GM23338 (cell line): ENCODE results near the gene FMO3. TPM values are rescaled to one million over a fixed set of nuclear protein-coding genes. Genes with fewer than 3 reads are reported as not detected.

Source experiments
- ATAC-seq: fragments of 200-7000 bp; cut with Tn5 transposase; 3 replicates; pipeline ENCODE4 v1.9.1; 2020
- DNase-seq: peaks from one replicate; pipeline ENCODE4 v3.0.0-alpha.2; 2015; ENCODE audit warnings: low spot score
- H2AFZ ChIP-seq: fragments of 200-600 bp; sonication (generic); 2 replicates; pipeline ENCODE4 v1.8.0; 2016; ENCODE audit warnings: antibody characterized with exemption, mild to moderate bottlenecking, moderate library complexity
- H3F3A ChIP-seq: fragments of 200-600 bp; sonication (generic); replicated peaks from 2 replicates; pipeline ENCODE4 v1.8.0; 2017; ENCODE audit warnings: antibody characterized with exemption, mixed run types, low read depth
- H3K27ac ChIP-seq: fragments of 200-600 bp; sonication (generic); 2 replicates; pipeline ENCODE4 v1.6.1; 2016; ENCODE audit warnings: low read depth
- H3K27me3 ChIP-seq: fragments of 200-600 bp; sonication (generic); 2 replicates; pipeline ENCODE4 v1.8.0; 2016; ENCODE audit warnings: mild to moderate bottlenecking, mixed run types, moderate library complexity; ENCODE audit not compliant: insufficient read depth
- H3K36me3 ChIP-seq: fragments of 200-600 bp; sonication (generic); 2 replicates; pipeline ENCODE4 v1.8.0; 2016; ENCODE audit warnings: mild to moderate bottlenecking; ENCODE audit not compliant: insufficient read depth
- H3K4me1 ChIP-seq: fragments of 200-600 bp; sonication (generic); 2 replicates; pipeline ENCODE4 v1.8.0; 2016; ENCODE audit warnings: mild to moderate bottlenecking, moderate library complexity; ENCODE audit not compliant: insufficient read depth
- H3K4me2 ChIP-seq: fragments of 200-600 bp; sonication (generic); 2 replicates; pipeline ENCODE4 v1.7.1; 2017; ENCODE audit warnings: mixed run types
- H3K4me3 ChIP-seq: fragments of 200-600 bp; sonication (generic); 2 replicates; pipeline ENCODE4 v1.6.1; 2016; ENCODE audit warnings: mixed run types
- H3K79me2 ChIP-seq: fragments of 200-600 bp; sonication (generic); replicated peaks from 2 replicates; pipeline ENCODE4 v1.8.0; 2017; ENCODE audit warnings: mild to moderate bottlenecking; ENCODE audit not compliant: insufficient read depth
- H3K9me2 ChIP-seq: fragments of 200-600 bp; sonication (generic); 2 replicates; pipeline ENCODE4 v1.8.0; 2017; ENCODE audit not compliant: insufficient read depth
- H4K20me1 ChIP-seq: fragments of 200-600 bp; sonication (generic); replicated peaks from 2 replicates; pipeline ENCODE4 v1.8.0; 2017; ENCODE audit warnings: mild to moderate bottlenecking; ENCODE audit not compliant: insufficient read depth
- H3K27ac Mint-ChIP-seq: 2 replicates; pipeline ENCODE4 v1.8.0; 2020; ENCODE audit warnings: inconsistent platforms, mild to moderate bottlenecking, moderate library complexity, mixed read lengths
- H3K27me3 Mint-ChIP-seq: 3 replicates; pipeline ENCODE4 v1.8.0; 2022; ENCODE audit warnings: low read depth, mild to moderate bottlenecking, moderate library complexity, mixed read lengths, inconsistent platforms; ENCODE audit not compliant: insufficient read depth, poor library complexity
- H3K36me3 Mint-ChIP-seq: 3 replicates; pipeline ENCODE4 v1.8.0; 2021; ENCODE audit warnings: low read depth, mild to moderate bottlenecking, inconsistent platforms, moderate library complexity, mixed read lengths
- H3K4me1 Mint-ChIP-seq: 3 replicates; pipeline ENCODE4 v1.8.0; 2020; ENCODE audit warnings: mild to moderate bottlenecking, inconsistent platforms, mixed read lengths
- H3K4me3 Mint-ChIP-seq: 3 replicates; pipeline ENCODE4 v1.8.0; 2021; ENCODE audit warnings: moderate library complexity, mild to moderate bottlenecking, inconsistent platforms, mixed read lengths
- H3K9me3 Mint-ChIP-seq: 3 replicates; pipeline ENCODE4 v1.8.0; 2020; ENCODE audit warnings: moderate library complexity, mild to moderate bottlenecking, inconsistent platforms, mixed read lengths
- ETS1 ChIP-seq: IDR thresholded peaks from 2 replicates; pipeline ENCODE4 v1.6.1; 2016; ENCODE audit warnings: antibody characterized with exemption
- JUNB ChIP-seq: IDR thresholded peaks from one replicate; pipeline ENCODE4 v1.6.1; 2016; ENCODE audit warnings: antibody characterized with exemption; ENCODE audit not compliant: unreplicated experiment
- NANOG ChIP-seq: IDR thresholded peaks from 2 replicates; pipeline ENCODE4 v1.6.1; 2016; ENCODE audit warnings: antibody characterized with exemption, borderline replicate concordance
- ZNF462 ChIP-seq: fragments of 250-450 bp; sonication (Bioruptor Pico); IDR thresholded peaks from 2 replicates; pipeline ENCODE4 v1.5.0; 2020; ENCODE audit warnings: mild to moderate bottlenecking, moderate library complexity
- polyA plus RNA-seq: library from polyadenylated mRNA; unstranded; fragments of >200 nt; fragmentation: Nextera tagmentation; extraction: Ambion mirVana; gene quantifications from 2 replicates; pipeline ENCODE4 v1.2.1, GENCODE V29; 2016
- total RNA-seq: library from RNA; depleted of rRNA; stranded (reverse); fragments of >200 nt; shearing (Covaris generic); gene quantifications from 2 replicates; pipeline ENCODE4 v1.2.3, GENCODE V29; 2014
- TF ChIP-seq, protein P1 (sequence below): IDR thresholded peaks from one replicate; pipeline ENCODE4 v1.6.1; 2018; ENCODE audit warnings: antibody characterized with exemption; ENCODE audit not compliant: unreplicated experiment

FMO3 gene
- total and polyA plus RNA-seq, 2 experiments from 2014 or later, result 0.26 TPM; not detected in 1

DNA sequence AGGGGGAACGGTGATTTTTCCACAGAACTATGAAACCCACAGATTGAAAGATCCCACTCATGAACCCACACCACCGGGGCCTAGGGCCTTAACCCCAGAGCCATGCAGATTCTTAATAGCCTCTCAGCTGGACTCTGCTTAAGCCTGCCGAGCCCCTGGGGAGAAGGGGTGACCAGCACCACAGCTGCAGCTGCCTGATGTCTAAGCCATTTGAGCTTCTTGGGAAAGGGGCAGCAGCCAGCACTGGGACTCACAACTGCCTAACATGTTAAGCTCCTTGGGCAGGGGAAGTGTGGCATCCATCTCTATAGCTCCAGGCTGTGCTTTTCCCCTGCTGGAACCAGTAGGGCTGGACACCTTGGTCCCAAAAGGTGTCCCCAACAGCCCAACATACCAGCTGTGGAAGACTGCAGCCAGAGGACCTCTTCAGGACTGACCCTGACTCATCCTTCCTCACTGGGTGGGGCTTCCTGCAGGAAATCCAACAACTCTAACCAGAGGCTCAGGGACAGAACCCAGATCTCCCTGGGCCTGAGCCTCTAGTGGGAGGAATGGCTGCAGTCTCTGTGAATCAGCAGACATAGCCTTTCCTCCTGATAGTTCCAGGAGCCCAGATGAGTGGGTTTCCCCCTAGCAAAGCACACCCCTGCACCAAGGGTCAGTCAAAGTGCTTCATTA lies 34.6 kb upstream of the FMO3 start (continued):
- TF ChIP-seq ZNF462 (CRISPR knock-in tag), result no peak
- TF ChIP-seq JUNB, result no peak

DNA sequence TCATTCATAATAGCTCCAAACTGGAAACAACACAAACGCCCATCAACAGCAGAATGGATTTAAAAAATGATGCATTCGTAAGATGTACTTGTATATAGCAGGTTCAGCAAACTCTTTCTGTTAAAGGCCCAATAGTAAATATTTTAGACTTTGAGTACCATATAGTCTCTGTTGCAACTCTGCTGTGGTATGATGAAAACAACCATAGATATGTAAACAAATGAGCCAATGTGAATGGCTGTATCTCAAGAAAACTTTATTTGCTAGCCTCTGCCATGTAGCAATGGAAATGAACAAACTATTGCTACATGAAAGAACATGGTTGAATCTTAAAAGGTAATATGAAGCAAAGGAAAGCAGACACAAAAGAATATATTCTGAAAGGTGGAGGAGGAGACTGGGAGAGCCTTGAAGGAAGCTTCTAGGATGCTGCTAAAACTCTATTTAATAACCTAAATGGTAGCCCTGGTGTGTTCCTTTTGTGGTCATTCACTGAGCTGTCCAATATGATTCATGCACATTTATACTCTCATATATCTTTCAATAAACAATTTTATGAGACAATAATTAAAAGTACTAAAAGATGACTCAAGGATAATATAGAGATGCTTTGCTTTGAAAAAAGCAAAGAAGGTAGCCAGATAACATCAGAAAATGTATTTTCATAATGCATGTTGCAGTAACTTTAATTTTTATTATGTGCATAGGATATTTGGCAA lies 29.1 kb upstream of the FMO3 start:
- no peaks in the 10 kb centered on the region for H3K27me3 ChIP-seq
- H3K36me3 Mint-ChIP-seq, result no peaks in the 10 kb centered on the region

More for the DNA sequence above, 29.1 kb upstream of the FMO3 start:
- DNase-seq, result no peak
- 0 out of 2 replicates have a peak, but pooled peaks cover 11% of the 10 kb centered on the region for H3K9me2 ChIP-seq
- no peaks in the 10 kb centered on the region for H3K27me3 Mint-ChIP-seq
- TF ChIP-seq, protein P1, sequence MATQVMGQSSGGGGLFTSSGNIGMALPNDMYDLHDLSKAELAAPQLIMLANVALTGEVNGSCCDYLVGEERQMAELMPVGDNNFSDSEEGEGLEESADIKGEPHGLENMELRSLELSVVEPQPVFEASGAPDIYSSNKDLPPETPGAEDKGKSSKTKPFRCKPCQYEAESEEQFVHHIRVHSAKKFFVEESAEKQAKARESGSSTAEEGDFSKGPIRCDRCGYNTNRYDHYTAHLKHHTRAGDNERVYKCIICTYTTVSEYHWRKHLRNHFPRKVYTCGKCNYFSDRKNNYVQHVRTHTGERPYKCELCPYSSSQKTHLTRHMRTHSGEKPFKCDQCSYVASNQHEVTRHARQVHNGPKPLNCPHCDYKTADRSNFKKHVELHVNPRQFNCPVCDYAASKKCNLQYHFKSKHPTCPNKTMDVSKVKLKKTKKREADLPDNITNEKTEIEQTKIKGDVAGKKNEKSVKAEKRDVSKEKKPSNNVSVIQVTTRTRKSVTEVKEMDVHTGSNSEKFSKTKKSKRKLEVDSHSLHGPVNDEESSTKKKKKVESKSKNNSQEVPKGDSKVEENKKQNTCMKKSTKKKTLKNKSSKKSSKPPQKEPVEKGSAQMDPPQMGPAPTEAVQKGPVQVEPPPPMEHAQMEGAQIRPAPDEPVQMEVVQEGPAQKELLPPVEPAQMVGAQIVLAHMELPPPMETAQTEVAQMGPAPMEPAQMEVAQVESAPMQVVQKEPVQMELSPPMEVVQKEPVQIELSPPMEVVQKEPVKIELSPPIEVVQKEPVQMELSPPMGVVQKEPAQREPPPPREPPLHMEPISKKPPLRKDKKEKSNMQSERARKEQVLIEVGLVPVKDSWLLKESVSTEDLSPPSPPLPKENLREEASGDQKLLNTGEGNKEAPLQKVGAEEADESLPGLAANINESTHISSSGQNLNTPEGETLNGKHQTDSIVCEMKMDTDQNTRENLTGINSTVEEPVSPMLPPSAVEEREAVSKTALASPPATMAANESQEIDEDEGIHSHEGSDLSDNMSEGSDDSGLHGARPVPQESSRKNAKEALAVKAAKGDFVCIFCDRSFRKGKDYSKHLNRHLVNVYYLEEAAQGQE, result no peak
- TF ChIP-seq ETS1 (no peak), NANOG (no peak)
- no peaks in the 10 kb centered on the region for H3K4me1 ChIP-seq
- no peak overlapping the region for H3K4me2 ChIP-seq
- no peaks in the 10 kb centered on the region for H3K79me2 ChIP-seq
- no peaks in the 10 kb centered on the region for H3K36me3 ChIP-seq
- H3K27ac Mint-ChIP-seq, result no peak overlapping the region
- no peak overlapping the region for H3K27ac ChIP-seq
- ATAC-seq, result no peak
- no peak overlapping the region for H3K4me3 ChIP-seq
- H3F3A ChIP-seq, result no peaks in the 10 kb centered on the region
- no peak overlapping the region for H3K4me3 Mint-ChIP-seq
- H4K20me1 ChIP-seq, result no peaks in the 10 kb centered on the region
- no peaks in the 10 kb centered on the region; the same call in 2 of the 3 replicates for H3K9me3 Mint-ChIP-seq
- H2AFZ ChIP-seq, result no peak overlapping the region
- no peaks in the 10 kb centered on the region for H3K4me1 Mint-ChIP-seq
